Ovary (tissue), 9 donors: ENCODE measurements around the gene FPGT. TPM values are rescaled to one million over a fixed set of nuclear protein-coding genes. Genes with fewer than 3 reads are reported as not detected.

ENCODE experiments used
- DNase-seq, 5 donors: peaks; one replicate each; pipeline ENCODE4 v3.0.0-alpha.2; 2019 to 2020
- H3K27ac ChIP-seq, 2 donors: fragments of 200-600 bp; one replicate each; pipeline versions ENCODE4 v1.5.1 to v1.8.0; 2019 to 2022
- H3K27me3 ChIP-seq: fragments of 200-600 bp; one replicate; pipeline ENCODE4 v1.8.0; 2022
- H3K36me3 ChIP-seq: fragments of 200-600 bp; sonication (generic); one replicate; pipeline ENCODE4 v1.5.1; 2019
- H3K4me1 ChIP-seq: one replicate; pipeline ENCODE4 v1.8.1; 2013; ENCODE audit warnings: mild to moderate bottlenecking, moderate library complexity; ENCODE audit not compliant: insufficient read depth
- H3K4me3 ChIP-seq: fragments of 200-600 bp; sonication (generic); one replicate; pipeline ENCODE4 v1.5.1; 2017
- H3K9me3 ChIP-seq, 2 donors: fragments of 200-600 bp in 1 of 2; sonication (generic) in 1 of 2; one replicate each; pipeline versions ENCODE4 v1.5.1 to v1.8.1; 2013 to 2019; ENCODE audit warnings: mild to moderate bottlenecking in 1 of 2, moderate library complexity in 1 of 2
- EP300 ChIP-seq: sonication (generic); formaldehyde crosslinking; IDR thresholded peaks from one replicate; pipeline ENCODE4 v1.6.1; 2017; ENCODE audit warnings: antibody characterized with exemption
- POLR2A ChIP-seq: fragments of 450-650 bp; IDR thresholded peaks from one replicate; pipeline ENCODE4 v1.6.1; 2017; ENCODE audit warnings: antibody characterized with exemption, mild to moderate bottlenecking, moderate library complexity
- WGBS, 3 donors: extraction: QIAGEN DNeasy Blood & Tissue Kit in 1 of 3; methylation state at CpG; one replicate each; pipeline versions ENCODE4 v1.1.5 to v1.1.7; 2013 to 2017; 5-methylcytosine and 5-hydroxymethylcytosine counted together
- intact Hi-C, 4 donors: fragments of 100-400 bp; cut with DNase I; formaldehyde crosslinking; loops; one replicate each; pipeline versions ENCODE4 v1.11.0 to v1.15.1; 2022 to 2023
- polyA plus RNA-seq, 2 donors: library from polyadenylated mRNA; stranded (reverse); fragments of 200-250 nt in 1 of 2; fragments of 350-450 nt in 1 of 2; fragmentation: Illumina TruSeq in 1 of 2; extraction: RNeasy Lipid Tissue Mini Kit (QIAGEN cat#74804) in 1 of 2; gene quantifications; one replicate each; pipeline ENCODE4 v1.2.3, GENCODE V29; 2013 to 2014
- total RNA-seq, 7 donors: library from RNA; depleted of rRNA in 2 of 7; stranded (reverse); fragments of >200 nt in 2 of 7; fragmentation: NEBNext Ultra II Directional in 3 of 7; extraction: Animal tissue kit (Norgen Biotek cat#: 25700) in 3 of 7; gene quantifications; one replicate each; pipeline versions ENCODE4 v1.1.0 to v1.2.4, GENCODE V29; 2016 to 2023
- TF ChIP-seq, protein P1 (sequence below), 3 donors: fragments of 450-650 bp in 2 of 3; fragments of 200-600 bp in 1 of 3; IDR thresholded peaks; one replicate each; pipeline versions ENCODE4 v1.5.1 to v1.8.0; 2016 to 2022; ENCODE audit warnings: antibody characterized with exemption in 3 of 3, mild to moderate bottlenecking in 1 of 3
- donor health status: DM: no; HTN: no; CAD: no; lungs with moderate emphysema.
- donor health status: DM: no; HTN: no; CAD: no.
- donor health status: Bipolar disorder and iron deficiency.
- donor health status: DM: yes; HTN: yes; CAD: no.
- donor health status: DM: no; HTN: no; CAD: no.
- donor health status: DM: yes; HTN: yes; CAD: no.

Gene FPGT
- total and polyA plus RNA-seq, 9 donors = 6.0 to 23.1 (median 13.0) TPM

DNA sequence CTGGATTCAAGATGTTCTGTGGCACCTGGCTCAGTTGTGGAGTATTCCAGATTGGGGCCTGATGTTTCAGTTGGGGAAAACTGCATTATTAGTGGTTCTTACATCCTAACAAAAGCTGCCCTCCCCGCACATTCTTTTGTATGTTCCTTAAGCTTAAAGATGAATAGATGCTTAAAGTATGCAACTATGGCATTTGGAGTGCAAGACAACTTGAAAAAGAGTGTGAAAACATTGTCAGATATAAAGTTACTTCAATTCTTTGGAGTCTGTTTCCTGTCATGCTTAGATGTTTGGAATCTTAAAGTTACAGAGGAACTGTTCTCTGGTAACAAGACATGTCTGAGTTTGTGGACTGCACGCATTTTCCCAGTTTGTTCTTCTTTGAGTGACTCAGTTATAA, 7.2 kb downstream of the FPGT start:
- intact Hi-C loops = no loop called here
- 36 to 59% (median 59%) methylated on average over 2 of the region's 2 CpGs for WGBS, 3 donors
- H3K9me3 ChIP-seq = no peaks in the 10 kb centered on the region
- TF ChIP-seq EP300 (no peak), POLR2A (no peak)
- TF ChIP-seq, protein P1, sequence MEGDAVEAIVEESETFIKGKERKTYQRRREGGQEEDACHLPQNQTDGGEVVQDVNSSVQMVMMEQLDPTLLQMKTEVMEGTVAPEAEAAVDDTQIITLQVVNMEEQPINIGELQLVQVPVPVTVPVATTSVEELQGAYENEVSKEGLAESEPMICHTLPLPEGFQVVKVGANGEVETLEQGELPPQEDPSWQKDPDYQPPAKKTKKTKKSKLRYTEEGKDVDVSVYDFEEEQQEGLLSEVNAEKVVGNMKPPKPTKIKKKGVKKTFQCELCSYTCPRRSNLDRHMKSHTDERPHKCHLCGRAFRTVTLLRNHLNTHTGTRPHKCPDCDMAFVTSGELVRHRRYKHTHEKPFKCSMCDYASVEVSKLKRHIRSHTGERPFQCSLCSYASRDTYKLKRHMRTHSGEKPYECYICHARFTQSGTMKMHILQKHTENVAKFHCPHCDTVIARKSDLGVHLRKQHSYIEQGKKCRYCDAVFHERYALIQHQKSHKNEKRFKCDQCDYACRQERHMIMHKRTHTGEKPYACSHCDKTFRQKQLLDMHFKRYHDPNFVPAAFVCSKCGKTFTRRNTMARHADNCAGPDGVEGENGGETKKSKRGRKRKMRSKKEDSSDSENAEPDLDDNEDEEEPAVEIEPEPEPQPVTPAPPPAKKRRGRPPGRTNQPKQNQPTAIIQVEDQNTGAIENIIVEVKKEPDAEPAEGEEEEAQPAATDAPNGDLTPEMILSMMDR (IDR thresholded peaks at IDR 0.05) = no peak
- H3K27me3 ChIP-seq = no peaks in the 10 kb centered on the region
- no peak overlapping the region for H3K4me3 ChIP-seq
- no peaks in the 10 kb centered on the region for H3K36me3 ChIP-seq
- no peaks in the 10 kb centered on the region for H3K4me1 ChIP-seq
- no peak overlapping the region for H3K27ac ChIP-seq
- DNase-seq = no peak

GRCh38 chr1:74215229-74215628, 17.2 kb downstream of the FPGT start:
- Histone ChIP-seq H3K9me3 (no peaks in the 10 kb centered on the region), H3K4me1 (no peaks in the 10 kb centered on the region), H3K27ac (no peak overlapping the region), H3K27me3 (no peaks in the 10 kb centered on the region), H3K36me3 (no peaks in the 10 kb centered on the region), H3K4me3 (no peak overlapping the region)
- no peak for DNase-seq
- TF ChIP-seq POLR2A (no peak), EP300 (no peak)
- TF ChIP-seq, protein P1 (IDR thresholded peaks at IDR 0.05) = no peak
- intact Hi-C loops = no loop called here
- WGBS, 3 donors = 93 to 96% (median 94%) methylated on average over 1 of the region's 1 CpG

GRCh38 chr1:74222701-74223100, 24.7 kb downstream of the FPGT start:
- TF ChIP-seq, protein P1 (IDR thresholded peaks at IDR 0.05) = no peak
- TF ChIP-seq POLR2A (no peak), EP300 (no peak)
- no peaks in the 10 kb centered on the region for H3K4me1 ChIP-seq
- 99% methylated on average over 5 of the region's 5 CpGs for WGBS, 3 donors
- no peaks in the 10 kb centered on the region for H3K36me3 ChIP-seq
- no peak overlapping the region for H3K27ac ChIP-seq
- DNase-seq = no peak
- H3K27me3 ChIP-seq = no peaks in the 10 kb centered on the region
- no peaks in the 10 kb centered on the region for H3K9me3 ChIP-seq
- no peak overlapping the region for H3K4me3 ChIP-seq
- intact Hi-C loops = no loop called here

DNA sequence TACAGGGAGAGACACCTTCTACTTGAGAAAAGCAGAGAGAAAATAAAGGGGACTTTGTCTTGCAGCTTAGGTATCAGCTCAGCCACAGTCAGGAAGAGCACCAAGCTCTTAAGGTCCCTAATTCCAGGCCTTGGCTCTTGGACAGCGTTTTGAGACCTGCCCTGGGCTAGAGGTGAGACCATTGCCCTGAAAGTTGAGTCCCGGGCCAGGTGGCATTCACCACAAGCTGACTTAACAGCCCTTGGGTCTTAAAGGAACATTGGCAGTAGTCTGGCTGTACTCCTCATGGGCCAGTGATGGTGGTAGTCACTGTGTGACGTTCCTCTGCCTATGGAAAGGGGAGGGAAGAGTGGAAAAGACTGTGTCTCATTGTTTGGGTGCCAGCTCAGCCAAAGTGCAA, 25.4 kb downstream of the FPGT start:
- Histone ChIP-seq H3K9me3 (no peaks in the 10 kb centered on the region), H3K36me3 (no peaks in the 10 kb centered on the region), H3K27me3 (no peaks in the 10 kb centered on the region), H3K4me3 (no peak overlapping the region), H3K4me1 (no peaks in the 10 kb centered on the region), H3K27ac (no peak overlapping the region)
- intact Hi-C loops = no loop called here
- whole genome bisulfite sequencing, 3 donors = 74 to 89% (median 81%) methylated on average over 3 of the region's 3 CpGs
- TF ChIP-seq, protein P1 (IDR thresholded peaks at IDR 0.05) = no peak
- TF ChIP-seq EP300 (no peak), POLR2A (no peak)
- DNase-seq = no peak

GRCh38 chr1:74235153-74235552, 37.1 kb downstream of the FPGT start, which contains the start of gene TNNI3K:
Gene TNNI3K (plus strand): TSS chr1:74235387. CDS start chr1:74235452, 65 bp downstream.
- H3K27ac ChIP-seq = no peak within 1 kb of the TSS
- no peaks in the 10 kb centered on the region for H3K9me3 ChIP-seq
- no peak within 1 kb of the TSS for H3K4me3 ChIP-seq
- 52 to 67% (median 62%) methylated on average over 2 of the region's 2 CpGs for WGBS, 3 donors
- intact Hi-C loops = no loop called here
- DNase-seq = no peak
- H3K27me3 ChIP-seq = no peaks in the 10 kb centered on the region
- H3K4me1 ChIP-seq = no peaks in the 10 kb centered on the region
- TF ChIP-seq EP300 (no peak), POLR2A (no peak)
- TF ChIP-seq, protein P1 (IDR thresholded peaks at IDR 0.05) = no peak
- no peaks in the 10 kb centered on the region for H3K36me3 ChIP-seq
